Ammon's horn (tissue), 1 donor: Measurements from ENCODE around the gene SENP1.

Experiments
- DNase-seq: peaks from one replicate; pipeline ENCODE4 v3.0.0-alpha.2; 2016; ENCODE audit warnings: low spot score

Gene SENP1

DNA sequence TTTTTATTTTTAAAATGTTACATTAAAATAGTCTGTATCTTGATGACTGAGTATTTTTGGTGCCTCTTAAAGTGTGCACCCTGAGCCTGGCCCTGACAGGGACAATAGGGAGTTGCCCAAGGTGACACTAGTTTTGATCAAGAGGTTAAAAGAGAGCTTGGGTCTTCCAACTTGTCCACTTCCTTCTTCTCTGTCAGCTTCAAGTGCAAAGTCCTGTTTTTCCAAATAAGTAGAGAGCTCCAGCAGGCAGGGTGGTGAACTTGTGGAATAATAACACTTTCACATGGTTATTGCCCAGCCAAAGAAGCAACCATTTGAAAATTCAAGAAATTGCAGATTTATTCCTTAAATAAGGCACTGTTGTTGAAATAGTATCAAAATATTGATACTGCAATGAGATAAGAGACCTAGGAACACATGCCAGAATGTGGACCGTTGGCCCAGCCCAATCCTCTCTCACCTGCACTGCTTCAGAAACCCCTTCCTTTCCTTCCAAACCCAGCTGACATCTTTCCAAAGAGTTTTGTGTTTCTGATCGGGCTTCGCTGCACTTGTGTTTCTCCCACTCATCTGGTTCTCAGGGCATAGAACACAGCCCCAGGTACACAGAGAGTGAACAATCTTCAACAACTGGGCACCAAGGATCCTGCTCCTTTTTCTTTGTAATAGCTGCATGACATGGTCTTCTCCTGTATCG is 87.8 kb downstream of the SENP1 start:
- no peak for DNase-seq

DNA sequence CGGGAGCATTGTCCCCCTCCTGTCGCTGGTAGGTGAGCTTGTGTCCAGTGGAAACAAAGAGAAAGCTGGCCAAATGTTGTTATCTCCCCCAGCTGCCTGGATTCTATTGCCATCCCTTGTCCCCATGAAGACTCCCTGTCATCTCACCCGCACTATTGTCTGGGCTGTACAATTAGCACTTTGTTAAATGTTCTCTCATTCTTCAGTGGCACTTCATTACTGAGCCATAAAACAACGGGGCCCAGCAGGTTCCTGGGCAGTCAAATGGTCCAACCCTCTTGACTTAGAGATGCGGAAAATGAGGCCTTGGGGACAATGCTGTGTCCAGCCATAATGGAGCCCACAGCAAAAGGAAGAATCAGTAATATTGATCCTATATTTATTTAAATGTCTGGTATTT is 88.4 kb downstream of the SENP1 start:
- DNase-seq, result peak; percentile 74

DNA sequence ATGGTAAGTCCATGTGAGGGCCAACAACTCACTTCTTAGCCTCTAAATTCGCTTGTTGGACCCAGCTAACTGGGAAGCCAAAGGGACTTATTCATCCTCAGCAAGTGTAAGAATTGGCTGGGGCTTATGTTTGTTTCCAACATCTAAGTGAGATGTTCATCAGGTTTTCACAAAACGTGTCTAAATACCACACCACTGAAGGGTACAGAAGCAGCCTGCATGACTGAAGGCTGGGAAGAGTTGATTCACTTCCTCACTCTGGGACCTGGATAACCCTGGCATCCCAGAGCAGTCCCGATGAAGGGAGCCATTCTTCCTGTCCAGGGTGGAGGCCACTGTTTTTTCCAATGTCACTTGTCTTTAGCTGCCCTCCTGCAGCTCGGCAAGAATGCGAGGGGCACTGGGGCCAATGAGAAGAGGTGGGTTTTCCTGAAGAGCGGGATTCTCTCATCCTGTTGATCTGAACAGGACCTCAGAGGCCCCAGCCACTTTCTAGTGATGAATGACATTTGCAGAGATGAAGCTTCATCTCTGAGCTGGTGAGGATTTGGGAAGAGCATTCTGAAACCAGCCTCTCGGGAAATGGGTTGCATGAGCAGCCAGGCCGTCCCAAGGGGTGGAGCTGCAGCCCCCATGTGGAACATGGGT is 89.4 kb downstream of the SENP1 start:
- no peak for DNase-seq

DNA sequence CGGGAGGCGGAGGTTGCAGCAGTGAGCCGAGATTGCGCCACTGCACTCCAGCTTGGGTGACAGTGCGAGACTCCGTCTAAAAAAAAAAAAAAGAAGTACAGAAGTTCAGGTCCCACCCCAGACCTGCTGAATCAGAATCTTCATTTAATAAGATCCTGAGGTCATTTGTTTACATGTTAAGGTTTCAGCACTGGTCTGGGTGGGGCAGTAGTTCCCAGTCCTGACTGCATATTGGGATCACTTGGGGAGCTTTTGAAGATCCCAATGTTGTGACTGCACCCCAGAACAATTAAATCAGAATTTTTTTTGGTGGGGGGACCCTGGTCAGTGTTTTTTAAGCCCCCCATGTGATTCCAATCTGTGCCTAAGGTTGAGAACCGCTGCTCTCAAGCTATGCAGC is 89.9 kb downstream of the SENP1 start:
- no peak for DNase-seq

DNA sequence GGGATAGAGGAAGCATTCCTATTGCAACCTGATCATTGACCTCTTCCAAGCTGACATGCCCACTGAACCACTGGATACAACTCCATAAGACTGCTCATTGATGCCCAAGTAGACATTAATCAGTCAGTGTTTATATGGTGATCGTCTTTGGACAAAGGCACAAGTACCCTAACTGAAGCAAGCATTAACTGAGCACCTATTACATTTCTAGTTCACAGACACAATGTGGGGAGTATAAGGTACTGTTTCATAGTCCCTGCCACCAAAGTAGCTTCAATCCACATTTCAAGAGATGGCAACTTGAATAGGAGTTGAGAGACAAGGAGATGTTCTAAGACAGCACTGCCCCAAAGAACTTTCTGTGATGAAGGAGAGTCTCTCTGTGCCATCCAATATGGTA is 90.8 kb downstream of the SENP1 start:
- no peak for DNase-seq

DNA sequence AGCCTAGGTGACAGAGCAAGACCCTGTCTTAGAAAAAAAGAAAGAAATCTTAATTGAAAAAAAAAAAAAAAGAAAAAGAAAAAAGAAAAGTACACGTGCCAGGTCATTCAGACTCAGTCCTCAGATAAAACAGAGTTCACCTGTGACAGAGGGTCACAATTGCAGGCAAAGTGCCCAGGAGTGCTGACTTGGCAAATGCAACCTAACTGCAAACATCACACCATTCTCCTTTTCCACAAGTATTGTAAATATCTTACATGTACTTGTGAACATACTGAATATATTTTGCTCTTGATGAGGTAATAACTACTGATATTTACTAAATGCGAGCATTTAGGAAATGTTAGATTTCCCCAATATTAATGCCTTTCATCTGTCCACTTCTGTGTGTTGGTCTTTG is 92.6 kb downstream of the SENP1 start:
- DNase-seq, result no peak

DNA sequence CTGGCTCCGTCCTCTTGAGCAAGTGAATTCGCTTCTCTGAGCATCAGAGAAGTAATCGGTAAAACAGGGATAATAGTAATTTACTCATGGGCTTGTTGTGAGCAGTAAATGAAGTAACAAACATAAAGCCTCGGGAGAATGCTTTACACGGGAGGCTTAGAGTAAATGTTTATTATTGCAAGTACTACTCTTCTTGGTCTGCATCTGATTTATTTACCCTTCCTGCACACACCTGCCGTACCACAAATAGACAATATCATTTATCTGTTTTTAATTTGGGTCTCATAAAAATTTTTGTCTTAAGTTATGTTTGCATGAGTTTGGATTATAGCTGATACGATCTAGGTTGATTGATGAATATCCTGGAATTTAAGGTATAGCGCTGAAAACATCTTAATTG is 93.8 kb downstream of the SENP1 start:
- DNase-seq, result no peak

DNA sequence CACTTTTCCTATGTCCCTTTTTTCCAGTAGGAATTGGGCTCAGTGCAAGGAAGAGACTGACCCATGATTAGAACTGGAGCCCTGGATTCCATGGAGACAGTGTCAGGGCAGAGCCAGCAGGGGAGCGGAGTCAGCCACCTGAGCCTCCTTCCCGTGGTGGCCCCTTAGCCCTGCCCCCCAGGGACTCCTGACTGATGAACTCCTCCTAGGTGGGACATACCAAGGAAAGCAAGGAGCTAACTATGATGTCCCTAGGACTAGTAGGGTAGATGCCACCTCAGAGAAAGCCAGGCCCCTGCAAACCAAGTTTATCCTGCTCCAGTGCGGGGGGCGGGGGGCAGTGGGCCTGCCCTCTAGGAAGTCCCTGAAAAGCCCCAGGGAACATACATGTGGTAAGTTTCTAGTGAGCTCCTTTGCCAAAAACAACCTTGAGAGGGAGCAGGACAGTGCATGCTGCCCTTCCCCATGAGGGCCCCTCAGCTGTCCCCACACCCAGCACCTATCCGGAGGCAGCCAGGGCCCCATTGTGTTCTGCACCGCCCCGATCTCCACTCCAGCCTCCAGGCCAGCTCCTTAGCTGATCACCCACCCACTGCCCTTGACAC is 95.4 kb downstream of the SENP1 start:
- DNase-seq, result no peak

DNA sequence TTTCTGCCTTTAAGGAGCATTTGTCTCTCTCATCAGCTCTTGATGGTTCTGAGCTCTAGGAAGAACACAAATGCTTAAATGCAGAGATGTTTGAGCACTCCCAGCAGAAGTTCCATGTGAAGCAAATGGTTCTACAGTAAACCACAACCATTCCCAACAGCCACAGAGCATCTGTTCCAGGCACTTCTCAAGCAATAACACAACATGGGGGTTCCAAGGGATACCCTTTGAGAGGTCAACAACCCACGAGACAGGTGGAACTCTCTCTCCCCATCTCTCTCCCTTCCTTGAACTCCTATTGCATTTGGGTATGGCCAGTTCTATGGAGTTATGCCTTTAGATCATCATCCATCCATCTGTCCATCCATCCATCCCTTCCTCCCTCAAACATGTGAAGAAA is 96.4 kb downstream of the SENP1 start:
- no peak for DNase-seq

DNA sequence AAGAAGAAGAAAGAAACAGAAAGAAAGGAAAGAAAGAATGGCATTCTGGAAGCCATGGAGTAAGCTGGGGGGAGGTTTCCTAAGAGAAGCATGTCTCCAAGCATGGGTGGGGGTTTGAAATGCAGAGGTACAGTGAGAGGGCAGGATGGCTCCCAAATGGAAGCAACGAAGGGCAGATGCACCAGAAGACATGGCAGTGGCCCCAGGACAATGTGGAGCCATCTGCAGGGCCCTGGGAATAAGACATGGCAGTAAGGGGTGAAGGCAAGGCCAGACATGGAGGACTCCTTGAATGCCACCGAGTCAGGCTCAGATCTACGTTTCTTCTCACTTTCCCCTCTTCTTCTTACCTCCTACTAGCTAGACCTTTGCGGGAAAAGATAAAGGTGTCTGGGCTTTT is 96.9 kb downstream of the SENP1 start:
- DNase-seq, result no peak

DNA sequence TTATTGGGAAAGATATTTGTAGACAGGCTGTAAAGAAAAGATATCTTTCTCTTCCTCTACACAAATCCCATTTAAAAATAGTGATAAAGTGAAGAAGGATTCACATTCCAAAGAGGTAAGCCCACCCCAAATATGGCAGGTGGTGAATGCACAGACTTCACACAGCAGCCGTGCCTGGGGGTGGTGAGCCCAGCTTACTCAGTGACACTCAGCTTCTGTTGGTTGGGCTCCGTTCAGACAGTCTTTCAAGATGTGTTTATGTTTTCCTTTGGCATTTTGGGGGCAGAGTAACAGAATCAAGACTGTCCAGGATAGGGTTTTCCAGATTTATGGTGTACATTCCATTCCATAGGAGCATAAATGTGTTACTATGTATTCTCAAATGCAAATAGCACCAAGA is 97.5 kb downstream of the SENP1 start:
- DNase-seq, result no peak

DNA sequence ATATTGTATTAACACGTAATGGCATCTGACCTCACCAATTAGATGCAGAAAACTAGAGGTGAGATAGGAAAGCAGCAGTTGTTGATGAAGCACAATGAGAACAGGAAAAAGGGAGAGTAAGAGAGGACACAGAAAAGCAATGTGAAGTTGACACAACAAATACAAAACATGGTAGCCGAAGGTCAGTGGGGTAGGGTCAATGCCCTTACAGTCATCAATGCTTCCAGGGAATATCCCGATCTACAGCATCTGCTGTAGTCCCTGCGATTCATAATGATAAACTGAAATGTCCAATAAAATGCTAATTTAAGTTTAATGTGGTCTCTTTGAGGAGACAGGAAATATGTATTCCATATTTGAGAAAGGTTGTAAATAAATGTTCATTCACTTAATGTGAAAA is 98.7 kb downstream of the SENP1 start:
- DNase-seq, result no peak

DNA sequence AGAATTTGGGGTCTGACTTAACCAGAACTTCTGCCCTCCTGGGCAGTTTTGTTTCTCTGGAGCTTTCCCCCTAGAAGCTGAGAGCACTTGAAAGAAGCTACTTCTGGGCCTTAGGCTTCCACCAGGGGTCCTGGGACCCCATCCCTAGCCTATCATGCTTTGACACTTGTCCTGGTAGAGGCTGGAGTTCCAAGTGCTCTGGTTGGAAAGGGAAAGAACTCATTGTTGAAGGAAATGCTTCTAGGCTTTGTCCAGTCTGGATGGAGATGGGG is 100.2 kb downstream of the SENP1 start:
- no peak for DNase-seq

DNA sequence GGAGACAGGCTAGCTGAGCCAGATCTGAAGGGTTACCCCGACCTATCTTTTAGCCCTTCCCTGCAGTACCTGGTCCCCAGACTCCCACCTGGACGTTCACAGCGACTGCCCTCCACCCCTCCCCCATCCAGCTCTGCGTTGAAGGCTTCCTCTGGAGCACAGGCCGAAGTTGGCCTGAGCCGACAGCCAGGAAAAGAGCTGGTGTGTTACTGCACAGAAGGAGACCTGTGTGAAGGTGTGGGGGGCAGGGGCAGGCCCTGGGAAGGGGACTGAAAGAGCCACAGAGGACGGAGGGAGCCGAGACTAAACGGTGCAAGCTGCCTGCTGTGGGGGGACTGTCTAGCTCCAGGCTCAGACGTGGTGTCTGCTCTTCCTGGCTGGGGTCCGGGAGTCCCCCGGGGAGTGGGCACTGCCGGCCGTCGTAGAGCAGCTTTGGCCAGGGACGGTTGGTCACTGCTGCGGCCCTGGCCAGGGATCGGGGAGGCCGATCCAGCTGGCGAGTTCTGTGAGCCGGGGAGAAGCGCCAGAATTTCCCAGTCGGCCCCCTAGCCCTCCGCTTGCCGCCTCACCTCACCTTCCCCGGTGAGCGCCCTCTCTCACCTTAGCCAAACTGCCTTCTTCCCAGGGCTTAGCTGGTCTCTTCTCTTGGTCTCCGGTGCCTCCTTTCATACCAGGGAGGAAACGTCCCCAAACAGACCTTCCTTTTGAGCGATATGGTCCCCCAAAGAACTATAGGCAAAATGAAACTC is 100.7 kb downstream of the SENP1 start:
- DNase-seq, result no peak

DNA sequence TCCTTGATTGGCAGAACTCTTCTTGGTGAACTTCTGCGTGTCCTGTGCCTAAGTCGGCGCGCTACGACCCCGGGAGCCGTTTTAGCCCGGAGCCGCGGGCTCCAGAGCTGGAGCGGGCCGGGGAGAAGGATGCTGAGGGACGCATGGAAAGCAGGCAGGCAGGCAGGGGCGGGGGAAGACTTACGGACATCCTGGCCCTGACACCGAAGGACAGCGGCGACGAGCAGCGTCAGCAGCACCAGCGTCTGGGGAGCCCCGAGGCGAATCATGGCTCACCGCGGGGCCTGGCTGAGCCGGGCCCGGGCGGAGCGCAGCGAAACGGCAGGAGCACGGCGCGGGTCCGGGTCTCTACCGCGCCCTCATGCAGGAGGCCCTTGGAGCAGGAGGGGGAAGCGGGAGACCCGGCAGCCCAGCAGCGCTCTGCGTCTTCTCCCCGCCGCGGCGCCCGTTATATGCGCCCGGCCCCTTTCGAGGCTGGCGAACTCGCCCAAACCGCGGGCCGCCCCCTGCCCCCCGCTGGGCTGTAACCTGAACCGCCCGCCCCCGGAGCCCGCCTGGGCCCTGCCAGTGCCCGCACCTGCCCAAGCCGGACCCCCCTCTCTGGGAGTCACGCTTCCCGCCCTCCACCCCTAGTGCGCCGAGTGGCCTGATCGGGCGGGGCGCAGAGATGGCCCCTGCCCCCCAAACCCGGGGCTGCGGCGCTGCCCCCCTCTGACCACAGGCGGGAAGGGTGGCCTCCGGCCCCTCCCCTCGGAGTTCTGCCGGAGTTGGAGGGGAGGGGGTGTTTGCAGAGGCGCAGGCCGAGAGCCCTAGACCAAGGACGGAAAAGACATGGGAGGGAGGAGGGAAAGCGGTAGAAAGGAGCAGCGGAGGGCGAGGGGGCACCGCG is 101.6 kb downstream of the SENP1 start, which contains the start of gene COL2A1:
TSS of gene COL2A1 (minus strand) at position 424 of the 889 bp plus-strand sequence. CDS start at position 269, 155 bp downstream.
- no peak for DNase-seq

DNA sequence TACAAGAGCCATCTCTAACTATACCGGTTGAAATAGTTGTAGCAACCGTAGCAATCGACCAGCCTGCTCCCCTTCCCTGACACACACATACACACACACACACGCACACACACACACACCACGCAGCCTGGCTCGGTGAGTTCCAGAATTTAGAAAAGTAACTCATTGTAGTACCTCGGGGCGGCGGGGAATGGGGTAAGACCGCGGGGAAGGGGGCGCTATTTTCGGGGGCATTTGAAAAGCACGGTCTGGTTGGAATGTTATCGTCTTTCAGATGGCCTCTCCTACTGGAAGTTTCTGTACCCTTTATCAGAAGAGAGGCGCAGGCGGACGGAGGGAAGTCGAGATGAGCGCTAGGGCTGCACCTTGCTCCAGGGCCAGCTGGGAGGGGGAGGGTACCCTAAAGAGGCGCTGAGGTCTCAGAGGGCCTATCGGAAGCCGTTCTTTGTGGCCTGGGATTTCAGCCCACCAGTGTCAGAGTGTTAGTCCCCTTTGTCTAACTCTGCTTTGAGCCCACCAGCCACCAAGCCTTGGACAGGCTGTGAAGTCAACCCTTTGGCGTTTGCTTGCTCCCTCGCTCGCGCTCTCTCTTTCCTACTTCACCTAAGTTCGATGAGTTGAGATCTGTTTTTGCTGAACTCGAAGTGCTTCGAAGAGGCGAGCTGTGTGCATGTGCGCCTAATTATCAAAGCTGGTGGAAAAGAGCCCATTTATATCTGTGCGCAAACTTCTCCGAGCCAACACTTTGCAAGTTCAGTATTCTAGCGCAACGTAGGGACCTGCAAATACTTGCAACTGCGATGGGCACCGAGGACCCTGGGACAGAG is 102.4 kb downstream of the SENP1 start:
- DNase-seq, result no peak

DNA sequence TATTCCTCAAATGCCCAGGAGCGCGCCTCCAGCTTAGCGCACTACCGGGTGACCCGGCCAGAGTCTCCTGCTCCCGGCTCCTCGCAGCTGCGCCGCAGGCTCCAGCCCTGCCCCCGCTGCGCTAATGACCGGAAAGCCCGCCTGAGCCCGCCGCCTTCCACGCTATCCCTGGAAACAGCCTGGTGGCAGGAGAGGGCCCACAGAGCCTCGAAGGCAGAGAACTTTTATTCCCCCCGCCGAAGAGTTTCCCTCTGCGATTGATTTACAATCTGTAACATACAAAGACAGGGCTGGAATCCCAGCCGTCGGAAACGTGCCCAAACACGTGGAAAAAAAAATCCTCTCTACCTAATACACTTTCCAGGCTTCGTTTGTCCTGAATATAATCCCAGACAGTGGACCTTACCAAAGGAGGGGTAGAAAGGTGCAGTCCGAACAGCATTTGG is 103.1 kb downstream of the SENP1 start:
- no peak for DNase-seq

DNA sequence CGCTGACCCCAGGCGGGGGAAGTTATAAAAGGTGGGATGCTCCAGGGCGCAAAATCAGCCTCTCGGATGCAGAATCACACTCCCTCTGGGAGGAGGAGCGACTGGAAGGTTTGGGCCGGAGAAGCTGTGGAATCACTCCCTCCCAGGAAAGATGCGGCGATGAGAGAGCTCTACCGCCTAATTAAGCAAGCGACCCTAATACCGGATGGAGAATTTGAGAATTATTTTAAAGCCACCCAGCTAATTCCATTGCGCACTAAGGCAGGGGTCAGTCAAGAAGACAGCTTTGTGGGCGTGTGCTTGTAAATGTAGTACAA is 103.5 kb downstream of the SENP1 start:
- DNase-seq, result no peak

DNA sequence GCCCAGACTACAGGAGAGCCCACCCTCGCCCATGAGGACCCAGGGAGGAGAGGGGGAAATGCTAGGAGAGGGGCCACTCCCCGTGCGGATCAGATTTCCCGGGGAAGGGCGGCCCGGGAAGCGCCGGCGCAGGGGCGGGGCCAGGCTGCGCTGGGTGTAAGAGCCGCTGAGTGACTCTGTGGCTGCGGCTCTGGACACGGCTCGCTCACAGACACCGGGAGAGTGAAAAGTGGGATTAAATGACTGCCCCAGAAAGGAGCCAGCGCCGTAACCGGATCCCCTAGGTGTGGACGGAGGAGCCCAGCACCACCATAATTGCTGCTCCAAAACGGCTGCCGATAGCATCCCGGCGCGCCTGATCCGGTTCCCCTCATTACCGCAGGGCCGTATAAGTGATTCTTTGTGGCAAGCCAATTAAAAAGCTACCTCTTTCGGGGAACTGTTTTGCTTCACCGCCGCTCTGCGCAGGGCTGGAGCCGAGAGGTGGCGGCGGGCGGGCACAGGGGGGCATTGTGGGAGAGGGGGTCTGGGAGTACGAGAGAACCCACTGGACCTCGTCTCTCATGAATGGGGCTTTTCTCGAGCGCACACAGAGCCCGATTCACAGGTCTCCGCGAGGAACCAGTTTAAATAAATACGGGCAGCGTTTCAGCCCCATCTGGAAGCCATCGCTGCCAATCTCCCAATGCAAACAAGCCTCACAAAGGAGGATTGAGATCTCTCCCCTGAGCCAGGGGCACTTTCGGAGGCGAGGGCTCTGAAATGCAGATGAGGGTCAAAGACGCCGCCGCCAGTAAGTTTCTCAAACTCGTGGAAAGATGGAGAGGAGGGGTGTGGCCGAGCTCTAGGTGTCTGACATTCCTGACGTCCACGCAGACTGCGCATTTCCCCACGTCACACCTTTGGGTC is 104.1 kb downstream of the SENP1 start:
- DNase-seq, result peak; percentile 23

DNA sequence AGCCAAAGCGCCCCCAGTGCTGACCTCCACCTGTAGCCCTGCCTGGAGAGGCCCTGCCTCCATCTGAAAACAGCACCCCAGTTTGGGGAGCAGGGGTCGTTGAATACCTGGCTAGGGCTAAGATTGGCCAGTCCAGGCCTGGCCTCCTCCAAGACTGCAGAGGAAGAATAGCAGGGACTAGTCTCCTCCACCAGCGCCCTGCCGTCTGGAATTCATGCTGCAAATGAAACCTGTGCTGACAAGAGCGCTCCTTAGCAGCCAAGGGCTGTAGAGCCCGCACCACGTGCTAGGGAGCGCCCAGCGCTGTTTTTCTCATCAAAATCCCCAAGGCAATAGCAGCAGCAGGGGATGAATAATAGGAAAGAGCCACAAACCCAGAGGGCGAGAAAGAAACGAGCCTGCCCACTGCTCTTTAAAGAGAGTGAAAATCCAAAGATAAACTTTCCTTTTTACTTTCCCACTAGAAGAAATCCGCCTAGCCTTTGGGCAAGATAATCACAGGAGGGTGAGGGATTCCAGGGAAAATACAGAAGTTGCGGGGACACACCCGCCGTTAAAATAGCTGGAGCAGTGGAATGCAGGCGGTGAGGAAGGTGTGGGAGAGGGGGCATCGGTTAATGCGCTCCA is 104.9 kb downstream of the SENP1 start:
- no peak for DNase-seq
